ENCODE measurements around the gene OCSTAMP. TPM values are rescaled to one million over a fixed set of nuclear protein-coding genes. Genes with fewer than 3 reads are reported as not detected.

Gene OCSTAMP
- total and polyA plus RNA-seq, 12 donors = not detected

DNA sequence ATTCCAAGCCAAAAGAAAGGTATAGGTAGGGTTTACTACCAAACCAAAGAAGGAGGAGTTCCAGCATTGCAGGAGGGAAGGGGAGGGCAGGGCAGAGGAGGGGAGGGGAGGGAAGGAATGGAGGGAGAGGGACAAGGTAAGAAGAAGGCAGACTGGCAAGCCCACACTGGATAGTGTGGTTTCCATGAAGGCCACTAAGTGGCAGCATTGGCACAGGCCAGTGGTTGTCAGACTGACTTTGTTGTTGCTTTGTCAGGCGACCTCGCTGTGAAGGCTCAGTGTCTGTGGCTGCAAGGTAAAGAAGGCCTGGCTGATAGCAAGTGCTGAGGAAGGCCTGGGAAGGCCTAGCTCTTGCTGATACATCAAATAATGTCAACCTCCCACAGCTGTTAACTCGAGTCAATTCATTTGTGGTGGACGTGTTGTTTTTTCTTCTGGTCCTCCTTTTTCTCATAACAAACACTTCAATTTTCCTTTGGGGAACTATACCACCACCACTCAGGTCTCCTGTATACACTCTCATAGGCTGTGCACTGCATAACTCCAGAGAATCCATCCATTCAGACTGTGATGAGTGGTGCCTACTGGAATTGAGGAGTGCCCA lies 29.4 kb downstream of the OCSTAMP start:
- H3K9me3 ChIP-seq = peaks cover 0 to 4% (median 0%) of the 10 kb centered on the region in 11 donors
- peak in 1 of 2 donors; percentile 4 for DNase-seq
- ATAC-seq = peak in 3 of 8 donors; percentile 55 to 68 (median 58)
- no peaks in the 10 kb centered on the region for H3K36me3 ChIP-seq
- TF ChIP-seq, protein P1, sequence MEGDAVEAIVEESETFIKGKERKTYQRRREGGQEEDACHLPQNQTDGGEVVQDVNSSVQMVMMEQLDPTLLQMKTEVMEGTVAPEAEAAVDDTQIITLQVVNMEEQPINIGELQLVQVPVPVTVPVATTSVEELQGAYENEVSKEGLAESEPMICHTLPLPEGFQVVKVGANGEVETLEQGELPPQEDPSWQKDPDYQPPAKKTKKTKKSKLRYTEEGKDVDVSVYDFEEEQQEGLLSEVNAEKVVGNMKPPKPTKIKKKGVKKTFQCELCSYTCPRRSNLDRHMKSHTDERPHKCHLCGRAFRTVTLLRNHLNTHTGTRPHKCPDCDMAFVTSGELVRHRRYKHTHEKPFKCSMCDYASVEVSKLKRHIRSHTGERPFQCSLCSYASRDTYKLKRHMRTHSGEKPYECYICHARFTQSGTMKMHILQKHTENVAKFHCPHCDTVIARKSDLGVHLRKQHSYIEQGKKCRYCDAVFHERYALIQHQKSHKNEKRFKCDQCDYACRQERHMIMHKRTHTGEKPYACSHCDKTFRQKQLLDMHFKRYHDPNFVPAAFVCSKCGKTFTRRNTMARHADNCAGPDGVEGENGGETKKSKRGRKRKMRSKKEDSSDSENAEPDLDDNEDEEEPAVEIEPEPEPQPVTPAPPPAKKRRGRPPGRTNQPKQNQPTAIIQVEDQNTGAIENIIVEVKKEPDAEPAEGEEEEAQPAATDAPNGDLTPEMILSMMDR (IDR thresholded peaks at IDR 0.05) = peak in 8 of 9 donors; percentile 28 to 67 (median 58)
- 28 to 34% methylated on average over 4 of the region's 4 CpGs for WGBS, 2 donors
- no peak overlapping the region for H3K4me3 ChIP-seq
- peaks cover 0 to 32% (median 26%) of the 10 kb centered on the region in 7 donors for H3K27me3 ChIP-seq
- no peaks in the 10 kb centered on the region for H3K4me1 ChIP-seq
- intact Hi-C loops (cut with DNase I) = loop anchor here in 6 of 10 donors (1.0 to 10.0 kb wide), 4 partner anchors 160 to 164 kb away; partner anchors contain the start of gene TP53RK (in 1 of the 6)
- no peak overlapping the region for H3K27ac ChIP-seq

DNA sequence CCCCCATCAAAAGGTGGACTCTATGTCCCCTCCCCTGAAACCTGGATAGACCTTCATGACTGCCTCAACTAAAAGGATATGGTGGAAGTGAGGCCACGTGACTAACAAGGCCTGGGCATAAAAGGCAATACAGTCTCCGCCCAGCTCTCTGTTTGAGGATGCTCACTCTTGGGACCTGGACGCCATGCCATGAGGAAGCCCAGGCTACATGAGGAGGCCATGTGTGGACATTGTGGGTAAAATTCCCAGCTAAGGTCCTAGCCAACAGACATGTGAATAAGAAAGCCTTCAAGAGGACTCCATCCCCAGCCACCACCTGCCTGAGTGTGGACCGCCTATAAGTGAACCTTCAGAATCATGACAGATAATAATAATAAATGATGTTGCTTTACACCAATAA lies 29.9 kb downstream of the OCSTAMP start:
- Histone ChIP-seq H3K36me3 (no peaks in the 10 kb centered on the region), H3K27ac (no peak overlapping the region), H3K9me3 (peaks cover 0 to 4% (median 0%) of the 10 kb centered on the region in 11 donors), H3K27me3 (peaks cover 0 to 32% (median 25%) of the 10 kb centered on the region in 7 donors), H3K4me3 (no peak overlapping the region), H3K4me1 (no peaks in the 10 kb centered on the region)
- TF ChIP-seq, protein P1 (IDR thresholded peaks at IDR 0.05) = no peak
- ATAC-seq = no peak
- no peak for DNase-seq
- intact Hi-C loops (cut with DNase I) = loop anchor here in 5 of 10 donors (2.0 to 10.0 kb wide), 3 partner anchors 160 to 164 kb away; partner anchors contain the start of gene TP53RK (in 1 of the 5)
- WGBS, 2 donors = 83 to 90% methylated on average over 4 of the region's 4 CpGs

DNA sequence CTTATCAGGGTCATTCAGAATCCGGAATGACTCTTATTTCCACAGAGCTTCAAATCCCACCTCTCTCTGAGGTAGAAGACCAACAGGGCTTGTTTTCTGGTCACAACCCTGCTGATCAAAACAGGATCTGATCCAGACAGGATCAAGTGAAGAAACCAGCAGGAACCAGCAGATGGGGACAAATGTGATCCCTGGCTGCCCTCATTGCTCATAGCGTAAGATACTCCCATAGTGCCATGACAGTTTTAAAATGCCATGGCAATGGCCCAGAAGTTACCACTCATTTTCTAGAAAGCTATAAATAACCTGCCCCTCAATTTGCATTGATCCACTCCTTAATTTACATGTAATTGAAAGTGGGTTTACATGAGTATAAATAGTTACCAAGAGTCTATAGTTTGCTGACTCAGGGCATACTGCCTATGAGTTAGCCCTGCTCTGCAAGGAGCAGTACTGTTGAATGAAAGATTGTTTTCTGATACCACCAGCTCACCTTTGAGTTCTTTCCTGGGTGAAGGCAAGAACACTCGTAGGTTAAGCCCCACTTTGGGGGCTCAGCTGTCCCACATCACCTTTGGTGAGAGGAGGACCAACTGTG lies 30.9 kb downstream of the OCSTAMP start:
- TF ChIP-seq, protein P1 (IDR thresholded peaks at IDR 0.05) = no peak
- Histone ChIP-seq H3K4me3 (no peak overlapping the region), H3K36me3 (no peaks in the 10 kb centered on the region), H3K4me1 (no peaks in the 10 kb centered on the region), H3K27ac (no peak overlapping the region), H3K9me3 (peaks cover 0 to 4% (median 0%) of the 10 kb centered on the region in 11 donors), H3K27me3 (peaks cover 0 to 29% (median 25%) of the 10 kb centered on the region in 7 donors)
- WGBS, 2 donors = 58 to 59% methylated on average over 3 of the region's 3 CpGs
- no peak for ATAC-seq
- intact Hi-C loops (cut with DNase I) = loop anchor here in 5 of 10 donors (2.0 to 10.0 kb wide), 3 partner anchors 161 to 165 kb away; partner anchors contain the start of gene TP53RK (in 1 of the 5)
- no peak for DNase-seq

DNA sequence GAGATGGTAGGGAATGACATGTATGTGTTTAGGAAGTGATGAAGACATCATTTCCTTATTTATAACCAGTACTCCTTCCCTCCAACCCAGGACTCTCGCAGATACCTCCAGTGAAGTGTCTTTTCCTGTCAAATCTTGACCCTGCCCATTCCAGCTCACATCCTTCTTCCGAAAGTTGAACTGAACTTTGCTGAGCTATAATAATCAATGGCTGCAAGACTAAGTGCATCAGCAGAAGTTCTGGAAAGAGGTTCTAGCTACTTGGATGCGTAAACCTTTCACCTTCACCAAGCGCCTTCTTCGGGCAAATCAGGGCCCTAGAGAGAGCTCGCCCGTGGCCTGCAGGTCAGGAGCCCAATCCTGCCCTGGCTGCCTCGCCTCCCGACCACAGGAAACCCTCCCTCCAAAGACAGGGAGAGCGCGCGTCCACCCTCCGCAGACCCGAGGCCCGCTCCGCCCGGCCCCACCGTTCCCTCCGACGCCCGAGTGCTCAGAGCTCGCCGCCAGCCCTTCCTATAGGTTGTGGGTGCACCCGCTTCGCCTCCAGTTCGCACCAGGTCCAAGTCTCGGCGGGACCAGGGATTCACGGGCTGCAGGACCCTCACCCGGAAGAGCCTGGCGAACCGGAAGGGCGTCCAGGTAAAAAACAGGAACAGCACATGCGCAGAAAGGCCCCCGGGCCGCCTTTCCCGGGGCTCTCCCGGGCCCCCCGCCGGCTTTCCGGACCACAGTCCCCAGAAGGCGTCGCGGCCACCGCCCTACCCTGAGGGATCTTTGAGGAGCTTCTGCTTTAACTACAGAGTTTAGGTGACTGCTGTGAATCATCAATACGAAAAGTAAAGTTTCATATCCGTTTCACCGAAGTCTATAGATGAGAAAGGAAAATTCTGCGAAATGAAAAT lies 37.3 kb downstream of the OCSTAMP start, which contains the start of gene ZNF334:
Gene ZNF334, minus strand, starts transcription at position 617 of the 902 bp plus-strand sequence. CDS start 1,457 bp downstream, outside the sequence.
- ATAC-seq (peak; percentile 93 to 99 (median 97)), DNase-seq (peak; percentile 60 to 77)
- intact Hi-C loops (cut with DNase I) = loop anchor here in 2 of 10 donors (1.0 to 2.0 kb wide), 2 partner anchors 49 to 168 kb away; no protein-coding TSS in a partner anchor
- H3K27me3 ChIP-seq = peaks cover 0 to 32% (median 15%) of the 10 kb centered on the region in 7 donors
- H3K4me1 ChIP-seq = peaks cover 0 to 13% (median 9%) of the 10 kb centered on the region in 9 donors
- H3K27ac ChIP-seq = peak within 1 kb of the TSS in 9 of 10 donors; percentile 8 to 91 (median 70)
- H3K4me3 ChIP-seq = peak within 1 kb of the TSS; percentile 60 to 92 (median 74)
- WGBS, 2 donors = 2 to 3% methylated on average over 49 of the region's 49 CpGs
- no peaks in the 10 kb centered on the region for H3K36me3 ChIP-seq
- no peaks in the 10 kb centered on the region for H3K9me3 ChIP-seq
- TF ChIP-seq, protein P1 (IDR thresholded peaks at IDR 0.05) = peak in 1 of 9 donors; percentile 11
